ENCODE results near the gene UGT1A9.

GRCh38 chr2:233650981-233651380 lies 20.7 kb upstream of the UGT1A9 start:
- TF ChIP-seq, protein P1, sequence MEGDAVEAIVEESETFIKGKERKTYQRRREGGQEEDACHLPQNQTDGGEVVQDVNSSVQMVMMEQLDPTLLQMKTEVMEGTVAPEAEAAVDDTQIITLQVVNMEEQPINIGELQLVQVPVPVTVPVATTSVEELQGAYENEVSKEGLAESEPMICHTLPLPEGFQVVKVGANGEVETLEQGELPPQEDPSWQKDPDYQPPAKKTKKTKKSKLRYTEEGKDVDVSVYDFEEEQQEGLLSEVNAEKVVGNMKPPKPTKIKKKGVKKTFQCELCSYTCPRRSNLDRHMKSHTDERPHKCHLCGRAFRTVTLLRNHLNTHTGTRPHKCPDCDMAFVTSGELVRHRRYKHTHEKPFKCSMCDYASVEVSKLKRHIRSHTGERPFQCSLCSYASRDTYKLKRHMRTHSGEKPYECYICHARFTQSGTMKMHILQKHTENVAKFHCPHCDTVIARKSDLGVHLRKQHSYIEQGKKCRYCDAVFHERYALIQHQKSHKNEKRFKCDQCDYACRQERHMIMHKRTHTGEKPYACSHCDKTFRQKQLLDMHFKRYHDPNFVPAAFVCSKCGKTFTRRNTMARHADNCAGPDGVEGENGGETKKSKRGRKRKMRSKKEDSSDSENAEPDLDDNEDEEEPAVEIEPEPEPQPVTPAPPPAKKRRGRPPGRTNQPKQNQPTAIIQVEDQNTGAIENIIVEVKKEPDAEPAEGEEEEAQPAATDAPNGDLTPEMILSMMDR (IDR thresholded peaks at IDR 0.05; ENCODE audit: low read depth, low read length, poor library complexity, severe bottlenecking): no peak
- no peak for TF ChIP-seq EZH2phosphoT487 (IDR thresholded peaks at IDR 0.05; ENCODE audit: borderline replicate concordance, low read length)
